Sigmoid colon (tissue), 4 donors: ENCODE results near the gene AVEN.

Source experiments
- CTCF ChIP-seq, 4 experiments: fragments of 450-650 bp in 3 of 4; fragments of 200-600 bp in 1 of 4; IDR thresholded peaks; one replicate each; pipeline ENCODE4 v1.5.1; 2016 to 2019; ENCODE audit warnings: antibody characterized with exemption in 4 of 4, mild to moderate bottlenecking in 3 of 4, moderate library complexity in 2 of 4
- EP300 ChIP-seq, 4 donors: sonication (generic); formaldehyde crosslinking; IDR thresholded peaks; one replicate each; pipeline ENCODE4 v1.6.1; 2017; ENCODE audit warnings: antibody characterized with exemption in 4 of 4
- POLR2A ChIP-seq, 2 donors: fragments of 450-650 bp; IDR thresholded peaks; one replicate each; pipeline ENCODE4 v1.6.1; 2016; ENCODE audit warnings: antibody characterized with exemption in 2 of 2, mild to moderate bottlenecking in 2 of 2, moderate library complexity in 2 of 2
- POLR2AphosphoS5 ChIP-seq, 4 donors: sonication (generic); formaldehyde crosslinking; IDR thresholded peaks; one replicate each; pipeline ENCODE4 v1.6.1; 2017; ENCODE audit warnings: antibody characterized with exemption in 4 of 4

DNA sequence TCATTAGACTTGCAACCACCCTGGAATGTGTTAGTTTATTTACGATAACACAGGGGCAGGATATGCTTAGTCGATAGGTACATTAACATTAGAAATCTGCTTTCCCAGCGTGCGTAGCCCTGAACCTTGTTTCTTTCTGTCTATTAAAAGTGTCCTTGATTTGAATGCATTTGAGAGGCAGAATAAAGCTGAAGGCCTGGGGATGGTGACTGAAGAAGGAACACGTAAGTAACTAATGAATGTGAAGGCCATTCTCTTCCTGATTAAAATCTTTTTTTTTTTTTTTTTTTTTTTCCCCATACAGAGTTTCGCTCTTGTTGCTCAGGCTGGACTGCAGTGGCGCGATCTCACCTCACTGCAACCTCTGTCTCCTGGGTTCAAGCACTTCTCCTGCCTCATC, 213.6 kb downstream of the AVEN start:
- no peak for TF ChIP-seq CTCF (IDR thresholded peaks at IDR 0.05)
- no peak for TF ChIP-seq POLR2A (IDR thresholded peaks at IDR 0.05)
- no peak for TF ChIP-seq POLR2AphosphoS5 (IDR thresholded peaks at IDR 0.05)
- no peak for TF ChIP-seq EP300 (IDR thresholded peaks at IDR 0.05)
